ENCODE measurements around the gene ADA.

Gene ADA

GRCh38 chr20:44626278-44626677 is 25.2 kb downstream of the ADA start:
- no peak overlapping the region for H3K9ac ChIP-seq (ENCODE audit: low read length)
- H3K4me3 ChIP-seq (ENCODE audit: low read length) = no peak overlapping the region
- H3K27ac ChIP-seq (ENCODE audit: low read length) = no peak overlapping the region
- no peaks in the 10 kb centered on the region for H3K9me2 ChIP-seq (replicated peaks; ENCODE audit: insufficient read depth, low read length)
- no peaks in the 10 kb centered on the region for H3F3A ChIP-seq (ENCODE audit: insufficient read depth, low read length)
- DNase-seq = no peak
- no peaks in the 10 kb centered on the region for H3K4me1 ChIP-seq (ENCODE audit: low read length)
- peaks cover 31% of the 10 kb centered on the region for H3K36me3 ChIP-seq (replicated peaks; ENCODE audit: insufficient read depth, low read length)
- no peak overlapping the region for H3K4me2 ChIP-seq (ENCODE audit: low read depth, low read length)
- H4K20me1 ChIP-seq (ENCODE audit: insufficient read depth, low read length) = no peaks in the 10 kb centered on the region
- no peaks in the 10 kb centered on the region for H3K9me3 ChIP-seq (replicated peaks; ENCODE audit: insufficient read depth, low read length)
- no peak overlapping the region for H2AFZ ChIP-seq (ENCODE audit: low read length)
- peaks cover 25% of the 10 kb centered on the region; the same call in 1 of the 2 replicates for H3K79me2 ChIP-seq (ENCODE audit: low read length)
- H3K27me3 ChIP-seq (replicated peaks; ENCODE audit: insufficient read depth, low read length) = no peaks in the 10 kb centered on the region
- TF ChIP-seq, protein P1, sequence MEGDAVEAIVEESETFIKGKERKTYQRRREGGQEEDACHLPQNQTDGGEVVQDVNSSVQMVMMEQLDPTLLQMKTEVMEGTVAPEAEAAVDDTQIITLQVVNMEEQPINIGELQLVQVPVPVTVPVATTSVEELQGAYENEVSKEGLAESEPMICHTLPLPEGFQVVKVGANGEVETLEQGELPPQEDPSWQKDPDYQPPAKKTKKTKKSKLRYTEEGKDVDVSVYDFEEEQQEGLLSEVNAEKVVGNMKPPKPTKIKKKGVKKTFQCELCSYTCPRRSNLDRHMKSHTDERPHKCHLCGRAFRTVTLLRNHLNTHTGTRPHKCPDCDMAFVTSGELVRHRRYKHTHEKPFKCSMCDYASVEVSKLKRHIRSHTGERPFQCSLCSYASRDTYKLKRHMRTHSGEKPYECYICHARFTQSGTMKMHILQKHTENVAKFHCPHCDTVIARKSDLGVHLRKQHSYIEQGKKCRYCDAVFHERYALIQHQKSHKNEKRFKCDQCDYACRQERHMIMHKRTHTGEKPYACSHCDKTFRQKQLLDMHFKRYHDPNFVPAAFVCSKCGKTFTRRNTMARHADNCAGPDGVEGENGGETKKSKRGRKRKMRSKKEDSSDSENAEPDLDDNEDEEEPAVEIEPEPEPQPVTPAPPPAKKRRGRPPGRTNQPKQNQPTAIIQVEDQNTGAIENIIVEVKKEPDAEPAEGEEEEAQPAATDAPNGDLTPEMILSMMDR (IDR thresholded peaks at IDR 0.05; ENCODE audit: low read length) = no peak
- TF ChIP-seq EZH2phosphoT487 (IDR thresholded peaks at IDR 0.05; ENCODE audit: low read length) (no peak), EZH2 (optimal IDR thresholded peaks at IDR 0.05; ENCODE audit: low read depth, low read length) (no peak)

DNA sequence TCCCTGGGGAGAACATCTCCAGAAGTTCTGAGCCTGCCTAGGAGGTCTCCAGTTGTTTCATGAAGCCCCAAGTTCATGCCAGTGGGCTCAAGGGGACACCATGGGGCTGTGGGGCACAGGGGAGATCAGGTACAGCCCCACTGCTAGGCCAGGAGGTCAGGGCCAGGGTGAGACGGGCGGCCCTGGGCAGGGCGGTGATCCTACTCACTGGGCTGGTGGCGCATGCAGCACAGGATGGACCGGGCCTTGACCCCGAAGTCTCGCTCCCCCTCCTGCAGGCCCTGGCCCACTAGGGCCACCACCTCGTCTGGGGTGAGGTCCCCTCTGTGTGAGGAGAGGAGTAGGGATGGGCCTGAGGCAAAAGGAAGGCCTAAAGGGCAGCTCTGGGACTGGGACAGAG is 26.1 kb downstream of the ADA start:
- Histone ChIP-seq H2AFZ (ENCODE audit: low read length) (no peak overlapping the region), H3K4me2 (ENCODE audit: low read depth, low read length) (no peak overlapping the region), H3K27me3 (replicated peaks; ENCODE audit: insufficient read depth, low read length) (no peaks in the 10 kb centered on the region), H3K9ac (ENCODE audit: low read length) (no peak overlapping the region), H3K79me2 (ENCODE audit: low read length) (peaks cover 25% of the 10 kb centered on the region; the same call in 1 of the 2 replicates), H3K27ac (ENCODE audit: low read length) (no peak overlapping the region), H3K4me3 (ENCODE audit: low read length) (no peak overlapping the region), H3K9me3 (replicated peaks; ENCODE audit: insufficient read depth, low read length) (no peaks in the 10 kb centered on the region), H4K20me1 (ENCODE audit: insufficient read depth, low read length) (no peaks in the 10 kb centered on the region), H3K36me3 (replicated peaks; ENCODE audit: insufficient read depth, low read length) (peaks cover 35% of the 10 kb centered on the region), H3K9me2 (replicated peaks; ENCODE audit: insufficient read depth, low read length) (no peaks in the 10 kb centered on the region), H3F3A (ENCODE audit: insufficient read depth, low read length) (no peaks in the 10 kb centered on the region), H3K4me1 (ENCODE audit: low read length) (no peaks in the 10 kb centered on the region)
- DNase-seq = no peak
- TF ChIP-seq EZH2 (optimal IDR thresholded peaks at IDR 0.05; ENCODE audit: low read depth, low read length) (no peak), EZH2phosphoT487 (IDR thresholded peaks at IDR 0.05; ENCODE audit: low read length) (no peak)

DNA sequence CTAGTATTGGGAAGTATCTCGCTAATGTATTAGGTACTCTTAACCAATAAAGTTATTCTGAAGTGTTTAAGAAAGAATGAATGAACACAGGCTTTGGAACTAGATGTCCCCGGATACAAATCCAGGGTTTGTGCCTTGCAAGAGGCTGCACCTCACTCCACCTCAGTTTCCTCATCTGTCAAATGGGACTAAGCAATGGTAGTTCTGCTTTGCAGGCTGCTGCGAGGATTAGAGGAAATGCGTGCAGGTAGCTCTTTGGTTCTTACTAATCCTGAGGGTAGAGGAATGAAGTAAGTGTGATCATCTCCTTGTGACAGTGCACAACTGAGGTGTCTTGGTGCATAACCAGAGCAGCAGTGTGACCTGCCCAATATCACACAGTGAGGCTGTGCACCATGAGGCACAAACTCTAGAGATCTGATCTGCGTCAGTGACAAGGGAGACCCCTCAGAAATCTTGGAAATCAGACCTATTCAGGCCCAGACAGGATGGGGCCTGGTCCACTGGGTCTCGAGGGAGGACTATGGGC is 26.7 kb downstream of the ADA start:
- H3K27me3 ChIP-seq (replicated peaks; ENCODE audit: insufficient read depth, low read length) = no peaks in the 10 kb centered on the region
- no peaks in the 10 kb centered on the region for H3K9me3 ChIP-seq (replicated peaks; ENCODE audit: insufficient read depth, low read length)
- no peak for DNase-seq
- no peak overlapping the region for H3K4me2 ChIP-seq (ENCODE audit: low read depth, low read length)
- H3K79me2 ChIP-seq (ENCODE audit: low read length) = peaks cover 24% of the 10 kb centered on the region; the same call in 1 of the 2 replicates
- H3K4me3 ChIP-seq (ENCODE audit: low read length) = no peak overlapping the region
- H3K27ac ChIP-seq (ENCODE audit: low read length) = no peak overlapping the region
- H3K9ac ChIP-seq (ENCODE audit: low read length) = no peak overlapping the region
- no peak overlapping the region for H2AFZ ChIP-seq (ENCODE audit: low read length)
- H3K9me2 ChIP-seq (replicated peaks; ENCODE audit: insufficient read depth, low read length) = no peaks in the 10 kb centered on the region
- H3K36me3 ChIP-seq (replicated peaks; ENCODE audit: insufficient read depth, low read length) = peaks cover 40% of the 10 kb centered on the region
- H3K4me1 ChIP-seq (ENCODE audit: low read length) = no peaks in the 10 kb centered on the region
- H3F3A ChIP-seq (ENCODE audit: insufficient read depth, low read length) = no peaks in the 10 kb centered on the region
- H4K20me1 ChIP-seq (ENCODE audit: insufficient read depth, low read length) = no peaks in the 10 kb centered on the region
- TF ChIP-seq, protein P1 (IDR thresholded peaks at IDR 0.05; ENCODE audit: low read length) = no peak
- no peak for TF ChIP-seq EZH2 (optimal IDR thresholded peaks at IDR 0.05; ENCODE audit: low read depth, low read length)
- TF ChIP-seq EZH2phosphoT487 (IDR thresholded peaks at IDR 0.05; ENCODE audit: low read length) = no peak

DNA sequence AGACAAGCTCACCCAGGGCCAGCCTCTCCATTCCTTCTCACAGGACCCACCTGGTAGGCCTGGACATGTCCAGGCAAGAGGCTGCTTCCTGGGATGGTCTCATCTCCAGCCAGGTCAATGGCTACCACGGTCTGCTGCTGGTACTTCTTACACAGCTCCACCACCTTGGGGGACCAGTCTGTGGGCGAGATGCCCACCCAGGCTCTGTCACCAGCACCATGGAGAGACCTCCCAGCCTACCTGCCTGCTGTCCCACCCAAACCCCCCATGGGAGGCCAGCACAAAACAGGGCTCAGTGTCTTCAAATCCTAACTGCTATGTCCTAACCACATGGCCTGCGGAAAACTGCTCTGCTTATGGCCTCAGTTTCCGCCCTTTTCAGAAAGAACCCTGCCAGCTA is 27.3 kb downstream of the ADA start:
- Histone ChIP-seq H3K9ac (ENCODE audit: low read length) (no peak overlapping the region), H3K4me1 (ENCODE audit: low read length) (no peaks in the 10 kb centered on the region), H3K36me3 (replicated peaks; ENCODE audit: insufficient read depth, low read length) (peaks cover 47% of the 10 kb centered on the region), H3K27me3 (replicated peaks; ENCODE audit: insufficient read depth, low read length) (no peaks in the 10 kb centered on the region), H3K9me3 (replicated peaks; ENCODE audit: insufficient read depth, low read length) (no peaks in the 10 kb centered on the region), H3K27ac (ENCODE audit: low read length) (no peak overlapping the region), H3K79me2 (ENCODE audit: low read length) (0 out of 2 replicates have a peak, but pooled peaks cover 18% of the 10 kb centered on the region), H3F3A (ENCODE audit: insufficient read depth, low read length) (no peaks in the 10 kb centered on the region), H4K20me1 (ENCODE audit: insufficient read depth, low read length) (no peaks in the 10 kb centered on the region), H2AFZ (ENCODE audit: low read length) (no peak overlapping the region), H3K4me3 (ENCODE audit: low read length) (no peak overlapping the region), H3K4me2 (ENCODE audit: low read depth, low read length) (no peak overlapping the region), H3K9me2 (replicated peaks; ENCODE audit: insufficient read depth, low read length) (no peaks in the 10 kb centered on the region)
- no peak for TF ChIP-seq EZH2 (optimal IDR thresholded peaks at IDR 0.05; ENCODE audit: low read depth, low read length)
- TF ChIP-seq EZH2phosphoT487 (IDR thresholded peaks at IDR 0.05; ENCODE audit: low read length) = no peak
- TF ChIP-seq, protein P1 (IDR thresholded peaks at IDR 0.05; ENCODE audit: low read length) = no peak
- no peak for DNase-seq
